K562 (cell line): ENCODE data around the gene CEP135. TPM values are rescaled to one million over a fixed set of nuclear protein-coding genes. Genes with fewer than 3 reads are reported as not detected.
A peak's percentile ranks its signal among the peaks of the same experiment; 100 is the strongest.

Source experiments
- ATAC-seq: fragments of 200-7000 bp; cut with Tn5 transposase; 3 replicates; pipeline ENCODE4 v1.9.1; 2020; ENCODE audit warnings: moderate library complexity
- BruUV-seq: library from RNA; stranded (reverse); fragments of 400-500 nt; replicated peaks from 2 replicates; lab custom pipeline; 2021; lab: Mats Ljungman, UMichigan
- CTCF ChIA-PET: fragments of 300-600 bp; formaldehyde crosslinking; extraction: SDS; loops from one replicate; lab custom pipeline; 2021; ENCODE audit warnings: low intra/inter-chr PET ratio; lab: Yijun Ruan, JAX
- POLR2A ChIA-PET: fragments of 300-600, 350-650 bp; sonication (Branson Sonifier 250); formaldehyde crosslinking; extraction: SDS; loops from one replicate; lab custom pipeline; 2021; ENCODE audit warnings: antibody characterized with exemption, inconsistent platforms; lab: Yijun Ruan, JAX
- DNase-seq, 4 experiments: peaks; one replicate each; pipeline versions ENCODE4 v3.0.0 to v3.0.0-alpha.2; 2011 to 2018; ENCODE audit warnings: low spot score in 3 of 4, mixed read lengths in 3 of 4; ENCODE audit errors: extremely low read depth in 1 of 4
- FAIRE-seq: peaks from 2 replicates; lab custom pipeline; 2011; peaks lifted over from hg19 to GRCh38; lab: Jason Lieb, UNC
- H2AFZ ChIP-seq: 2 replicates; pipeline ENCODE4 v1.6.0; 2011; ENCODE audit warnings: low read depth, low read length, control low read depth, inconsistent platforms
- H3K27ac ChIP-seq: fragments of 200-600 bp; 3 replicates; pipeline ENCODE4 v1.8.0; 2011; ENCODE audit warnings: low read depth, mild to moderate bottlenecking, control low read depth, inconsistent platforms, low read length, moderate library complexity, mixed read lengths; ENCODE audit errors: extremely low read depth
- H3K27me3 ChIP-seq, 2 experiments: fragments of 300-600 bp in 1 of 2; 2 replicates in 1 of 2; 3 replicates in 1 of 2; pipeline versions ENCODE4 v1.6.0 to v1.8.0; 2011; ENCODE audit warnings: inconsistent platforms in 2 of 2, low read length in 2 of 2, mild to moderate bottlenecking in 1 of 2, mixed read lengths in 1 of 2, moderate library complexity in 1 of 2; ENCODE audit not compliant: control insufficient read depth in 2 of 2, insufficient read depth in 2 of 2
- H3K36me3 ChIP-seq: fragments of 300-600 bp; 3 replicates; pipeline ENCODE4 v1.8.0; 2011; ENCODE audit warnings: mild to moderate bottlenecking, low read length, inconsistent platforms; ENCODE audit not compliant: control insufficient read depth, insufficient read depth
- H3K4me1 ChIP-seq, 2 experiments: fragments of 200-600 bp in 1 of 2; replicated peaks in 1 of 2; 2 replicates in 1 of 2; 3 replicates in 1 of 2; pipeline versions ENCODE4 v1.5.1 to v1.8.0; 2011; ENCODE audit warnings: inconsistent platforms in 2 of 2, low read length in 2 of 2, mild to moderate bottlenecking in 1 of 2, mixed read lengths in 1 of 2, moderate library complexity in 1 of 2; ENCODE audit not compliant: control insufficient read depth in 2 of 2, insufficient read depth in 2 of 2
- H3K4me2 ChIP-seq: 2 replicates; pipeline ENCODE4 v1.6.1; 2011; ENCODE audit warnings: low read length, control low read depth, inconsistent platforms, mixed read lengths; ENCODE audit not compliant: insufficient read depth
- H3K4me3 ChIP-seq: fragments of 200-600 bp; sonication (generic), shearing (Covaris generic); 2 replicates; pipeline ENCODE4 v1.5.1; 2016; ENCODE audit warnings: control low read depth, inconsistent platforms
- H3K79me2 ChIP-seq: fragments of 200-600 bp; 3 replicates; pipeline ENCODE4 v1.8.0; 2011; ENCODE audit warnings: low read length, inconsistent platforms; ENCODE audit not compliant: control insufficient read depth, insufficient read depth
- H3K9ac ChIP-seq, 2 experiments: 2 replicates each; pipeline versions ENCODE4 v1.6.0 to v1.6.1; 2011; ENCODE audit warnings: low read depth in 2 of 2, low read length in 2 of 2, control low read depth in 1 of 2, inconsistent platforms in 1 of 2, mild to moderate bottlenecking in 1 of 2, mixed read lengths in 1 of 2; ENCODE audit not compliant: insufficient read depth in 1 of 2
- H3K9me1 ChIP-seq: one replicate; pipeline ENCODE4 v1.6.0; 2011; ENCODE audit warnings: inconsistent platforms, mild to moderate bottlenecking, low read length, moderate library complexity; ENCODE audit not compliant: control insufficient read depth, insufficient read depth
- H3K9me3 ChIP-seq: replicated peaks from 2 replicates; pipeline ENCODE4 v1.5.1; 2011; ENCODE audit warnings: low read depth, low read length, inconsistent platforms; ENCODE audit not compliant: control insufficient read depth, insufficient read depth
- H4K20me1 ChIP-seq: replicated peaks from 2 replicates; pipeline ENCODE4 v1.6.1; 2011; ENCODE audit warnings: low read length, inconsistent platforms, mixed read lengths; ENCODE audit not compliant: control insufficient read depth, insufficient read depth
- DACH1 ChIP-seq: fragments of 450-650 bp; IDR thresholded peaks from 2 replicates; pipeline ENCODE4 v1.6.1; 2018; ENCODE audit not compliant: partially characterized antibody
- SPI1 ChIP-seq: IDR thresholded peaks from 2 replicates; pipeline ENCODE4 v1.6.1; 2011; ENCODE audit warnings: low read depth, low read length, control low read depth, borderline replicate concordance
- in situ Hi-C: fragments of 300-500 bp; cut with MboI; formaldehyde crosslinking; loops from 4 replicates; pipeline ENCODE4 v1.15.0; 2018; ENCODE audit warnings: inconsistent platforms, mixed read lengths
- intact Hi-C: fragments of 100-400 bp; cut with micrococcal nuclease; formaldehyde crosslinking; loops from 2 replicates; pipeline ENCODE4 v1.14.2; 2022
- polyA plus RNA-seq, 8 experiments: library from polyadenylated mRNA; depleted of rRNA in 4 of 8; stranded (reverse) in 5 of 8; unstranded in 3 of 8; fragments of >200 nt; fragmentation: Nextera tagmentation in 2 of 8; fragmentation: Illumina TruSeq in 1 of 8; extraction: Ambion mirVana in 2 of 8; extraction: Trizol in 1 of 8; gene quantifications; 2 replicates each; pipeline versions ENCODE4 v1.2.1 to v1.2.3, GENCODE V29; 2011 to 2014; ENCODE audit warnings: inconsistent platforms in 1 of 8, missing spikeins in 1 of 8
- total RNA-seq, 7 experiments: library from RNA; depleted of rRNA in 6 of 7; stranded (reverse); fragments of >200 nt in 6 of 7; fragmentation: Illumina TruSeq in 2 of 7; extraction: Trizol in 2 of 7; gene quantifications; 2 replicates each; pipeline versions ENCODE4 v1.2.1 to v1.2.3, GENCODE V29; 2011 to 2021; ENCODE audit warnings: low replicate concordance in 1 of 7
- TF ChIP-seq, protein P1 (sequence below): fragments of 250-450 bp; sonication (Bioruptor Pico); IDR thresholded peaks from 2 replicates; pipeline ENCODE4 v1.4.0; 2020; ENCODE audit warnings: borderline replicate concordance
- TF ChIP-seq, protein P2 (sequence below): fragments of 250-450 bp; sonication (Bioruptor Pico); IDR thresholded peaks from 2 replicates; pipeline ENCODE4 v1.8.0; 2021; ENCODE audit warnings: moderate library complexity, mild to moderate bottlenecking, inconsistent platforms

CEP135 gene
- total and polyA plus RNA-seq, 9 of the 15 experiments (the other 6 are each of a cell fraction or from before 2014, with no cell fraction given) = 3.1 to 18.9 (median 15.3) TPM

- H3K4me3 ChIP-seq = no peak overlapping the region
- CTCF ChIA-PET = no interaction called here
- TF ChIP-seq SPI1 (peak; percentile 80), DACH1 (no peak)
- TF ChIP-seq, protein P1, sequence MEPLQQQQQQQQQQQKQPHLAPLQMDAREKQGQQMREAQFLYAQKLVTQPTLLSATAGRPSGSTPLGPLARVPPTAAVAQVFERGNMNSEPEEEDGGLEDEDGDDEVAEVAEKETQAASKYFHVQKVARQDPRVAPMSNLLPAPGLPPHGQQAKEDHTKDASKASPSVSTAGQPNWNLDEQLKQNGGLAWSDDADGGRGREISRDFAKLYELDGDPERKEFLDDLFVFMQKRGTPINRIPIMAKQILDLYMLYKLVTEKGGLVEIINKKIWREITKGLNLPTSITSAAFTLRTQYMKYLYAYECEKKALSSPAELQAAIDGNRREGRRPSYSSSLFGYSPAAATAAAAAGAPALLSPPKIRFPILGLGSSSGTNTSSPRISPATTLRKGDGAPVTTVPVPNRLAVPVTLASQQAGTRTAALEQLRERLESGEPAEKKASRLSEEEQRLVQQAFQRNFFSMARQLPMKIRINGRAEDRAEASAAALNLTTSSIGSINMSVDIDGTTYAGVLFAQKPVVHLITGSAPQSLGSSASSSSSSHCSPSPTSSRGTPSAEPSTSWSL (CRISPR knock-in tag) = no peak
- TF ChIP-seq, protein P2, sequence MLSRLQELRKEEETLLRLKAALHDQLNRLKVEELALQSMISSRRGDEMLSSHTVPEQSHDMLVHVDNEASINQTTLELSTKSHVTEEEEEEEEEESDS (CRISPR knock-in tag) = no peak
- TF ChIP-seq, all 486 proteins: peak for 1
- ATAC-seq (no peak), FAIRE-seq (no peak), DNase-seq (no peak)
- Histone ChIP-seq H3K27me3 (peaks cover 16 to 18% of the 10 kb centered on the region in 2 experiments; a peak in 4 of 5 replicates), H2AFZ (no peak overlapping the region), H3K9me3 (no peaks in the 10 kb centered on the region), H3K9ac (no peak overlapping the region), H3K36me3 (no peaks in the 10 kb centered on the region), H3K9me1 (no peaks in the 10 kb centered on the region), H3K27ac (no peak overlapping the region), H3K4me1 (no peaks in the 10 kb centered on the region), H3K79me2 (no peaks in the 10 kb centered on the region), H3K4me2 (no peak overlapping the region), H4K20me1 (no peaks in the 10 kb centered on the region)
- no TSS peak for BruUV-seq
- POLR2A ChIA-PET = no interaction called here
- in situ Hi-C loops (no loop called here), intact Hi-C loops (no loop called here)
Measured at GRCh38 chr4:56082829-56083228, 134.1 kb downstream of the CEP135 start.

Other genes starting within 250 kb of the CEP135 start
- gene EXOC1L, start 129.2 kb upstream of the CEP135 start, total RNA-seq (2014; rRNA removed) = 0.29 TPM in 1 of 2 replicates, not detected in the other
- 1.3 and 1.5 TPM in 2 replicates for gene EXOC1L, start 129.2 kb upstream of the CEP135 start, total RNA-seq (2014; rRNA removed; fragmentation: Illumina TruSeq; extraction: Trizol)
- 0.26 and 0.47 TPM in 2 replicates for gene EXOC1L, start 129.2 kb upstream of the CEP135 start, total RNA-seq (2015; rRNA removed; fragmentation: Illumina TruSeq; extraction: Trizol)
- 0.38 and 0.94 TPM in 2 replicates for gene EXOC1L, start 129.2 kb upstream of the CEP135 start, total RNA-seq (2021)
- 0.22 and 0.92 TPM in 2 replicates for gene EXOC1L, start 129.2 kb upstream of the CEP135 start, polyA plus RNA-seq (2011; rRNA removed)
- 0.68 and 0.91 TPM in 2 replicates for gene EXOC1L, start 129.2 kb upstream of the CEP135 start, polyA plus RNA-seq (2014; fragmentation: Illumina TruSeq; extraction: Trizol)
- 1 to 10 TPM; 2.7 to 3.9 TPM for gene EXOC1L, start 129.2 kb upstream of the CEP135 start, polyA plus RNA-seq (2014; fragmentation: Nextera tagmentation; extraction: Ambion mirVana)
- 1.1 TPM in 2 replicates for gene EXOC1L, start 129.2 kb upstream of the CEP135 start, polyA plus RNA-seq (2014; rRNA removed)
- 20.8 and 24.3 TPM in 2 replicates for gene EXOC1, start 95.3 kb upstream of the CEP135 start, total RNA-seq (2014; rRNA removed)
- 35.9 and 39.9 TPM in 2 replicates for gene EXOC1, start 95.3 kb upstream of the CEP135 start, total RNA-seq (2014; rRNA removed; fragmentation: Illumina TruSeq; extraction: Trizol)
- 38.6 and 40.1 TPM in 2 replicates for gene EXOC1, start 95.3 kb upstream of the CEP135 start, total RNA-seq (2015; rRNA removed; fragmentation: Illumina TruSeq; extraction: Trizol)
- 26.2 TPM in 2 replicates for gene EXOC1, start 95.3 kb upstream of the CEP135 start, total RNA-seq (2021)
- 24.1 and 34.4 TPM in 2 replicates for gene EXOC1, start 95.3 kb upstream of the CEP135 start, polyA plus RNA-seq (2011; rRNA removed)
- gene EXOC1, start 95.3 kb upstream of the CEP135 start, polyA plus RNA-seq (2014; fragmentation: Illumina TruSeq; extraction: Trizol) = 42.8 and 45.5 TPM in 2 replicates
- 10 to 100 TPM; 16.0 to 19.5 TPM for gene EXOC1, start 95.3 kb upstream of the CEP135 start, polyA plus RNA-seq (2014; fragmentation: Nextera tagmentation; extraction: Ambion mirVana)
- gene EXOC1, start 95.3 kb upstream of the CEP135 start, polyA plus RNA-seq (2014; rRNA removed) = 25.7 and 34.2 TPM in 2 replicates